ENCODE measurements around the gene CWC25.

GRCh38 chr17:38873640-38874380, 48.7 kb upstream of the CWC25 start:
- TF ChIP-seq CTCF (conservative IDR thresholded peaks at IDR 0.05; ENCODE audit: low read depth in 2 of 2) (no peak), POLR2AphosphoS5 (IDR thresholded peaks at IDR 0.05; ENCODE audit: low read depth) (no peak)

All from GM23338 (cell line).